ENCODE results near the gene ADD3. TPM values are rescaled to one million over a fixed set of nuclear protein-coding genes. Genes with fewer than 3 reads are reported as not detected.
A peak's percentile ranks its signal among the peaks of the same experiment; 100 is the strongest.

The ADD3 gene
- total RNA-seq, 3 donors from 2014 or later: 14.5 to 18.8 (median 16.6) TPM

DNA sequence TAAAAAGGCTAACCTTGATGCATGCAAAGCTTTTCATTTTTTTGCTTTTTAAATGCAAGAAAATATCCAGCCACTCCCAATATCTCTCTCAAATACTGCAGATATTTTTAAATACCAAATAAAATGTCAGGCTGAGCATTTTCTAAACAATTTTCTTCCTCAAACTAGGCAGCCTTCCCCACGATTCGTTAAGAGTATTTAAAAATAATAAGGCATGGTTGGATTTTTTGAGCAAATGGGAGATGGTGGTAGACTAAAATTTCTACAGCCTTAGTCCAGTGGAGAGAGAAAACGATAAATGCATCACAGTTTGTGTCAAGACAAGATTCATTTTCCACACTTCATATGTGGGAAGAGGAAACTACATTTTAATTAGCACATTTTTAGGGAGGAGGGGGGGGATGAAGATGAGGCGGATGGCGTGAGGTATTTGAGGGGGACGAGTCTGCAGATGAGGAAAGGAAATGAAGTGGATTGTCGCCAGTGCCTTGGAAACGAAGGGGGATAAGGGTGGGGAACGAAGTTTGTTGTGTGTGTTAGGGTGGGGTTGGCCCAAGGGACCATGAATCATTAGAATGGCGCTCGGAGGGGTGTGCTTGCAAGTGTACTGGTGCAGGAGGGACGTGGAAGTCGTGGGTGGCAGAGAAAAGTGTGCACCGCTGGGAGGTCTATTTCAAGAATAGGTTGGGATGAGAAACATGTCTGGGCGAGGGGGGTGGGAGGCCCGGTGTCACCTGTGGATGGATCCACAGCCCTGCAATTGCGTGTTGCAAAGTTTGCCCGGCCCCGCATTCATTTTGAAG is 1.2 kb upstream of the ADD3 start:
- no peak overlapping the region for H3K4me3 Mint-ChIP-seq
- H3K4me1 Mint-ChIP-seq (ENCODE audit: low read depth): peaks cover 37% of the 10 kb centered on the region
- no peaks in the 10 kb centered on the region for H3K9me3 Mint-ChIP-seq
- DNase-seq (peak; percentile 26), ATAC-seq (no peak)
- no peaks in the 10 kb centered on the region for H3K27me3 Mint-ChIP-seq (ENCODE audit: low read depth)
- no peaks in the 10 kb centered on the region for H3K36me3 Mint-ChIP-seq (ENCODE audit: insufficient read depth)

- no peaks in the 10 kb centered on the region for H3K27me3 Mint-ChIP-seq (ENCODE audit: low read depth)
- no peak overlapping the region for H3K4me3 Mint-ChIP-seq
- peak; percentile 60 for DNase-seq
- no peaks in the 10 kb centered on the region for H3K9me3 Mint-ChIP-seq
- H3K4me1 Mint-ChIP-seq (ENCODE audit: low read depth): peaks cover 44% of the 10 kb centered on the region
- H3K36me3 Mint-ChIP-seq (ENCODE audit: insufficient read depth): no peaks in the 10 kb centered on the region
- peak; percentile 18 to 20 for ATAC-seq
Measured at GRCh38 chr10:110007161-110007700, 553 bp upstream of the ADD3 start.

DNA sequence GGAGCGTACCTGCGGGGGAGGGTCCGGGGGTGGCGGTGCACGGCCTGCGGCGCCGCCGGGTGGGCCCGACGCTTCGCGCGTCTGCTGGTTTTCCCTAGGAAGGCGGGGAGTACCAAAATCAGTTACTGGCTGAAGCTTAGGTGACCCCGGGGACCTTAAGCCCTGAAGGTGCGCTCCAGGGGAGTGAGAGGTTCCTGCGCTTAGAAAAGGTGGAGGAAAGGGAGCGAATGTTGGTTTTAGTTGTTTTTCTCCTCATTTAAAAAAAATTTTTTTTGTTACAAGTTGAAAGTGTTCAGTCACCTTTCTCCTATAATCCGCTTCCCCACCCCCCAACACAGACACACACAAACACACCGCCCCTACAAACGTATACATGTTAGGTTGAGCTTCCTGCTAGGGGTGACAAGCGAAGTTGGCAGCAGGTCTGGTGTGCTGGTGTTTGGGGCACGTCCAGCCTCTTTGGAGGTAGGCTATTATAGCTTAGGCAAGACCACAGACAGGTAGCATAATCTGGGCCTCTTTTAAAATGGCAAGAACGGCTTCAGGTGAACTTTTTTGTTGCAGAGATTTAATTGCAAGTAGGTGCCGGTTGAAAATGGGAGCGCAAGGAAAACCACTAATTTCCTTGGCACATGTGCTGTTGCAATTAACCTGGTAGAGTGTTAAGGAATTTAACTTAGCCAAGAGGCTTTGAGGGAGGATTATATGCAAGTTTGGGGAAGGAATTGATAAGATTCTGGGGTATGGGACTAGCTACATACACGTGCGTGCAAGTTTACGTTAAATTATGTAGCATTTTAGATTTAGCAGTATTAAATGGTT is 945 bp downstream of the ADD3 start:
- H3K36me3 Mint-ChIP-seq (ENCODE audit: insufficient read depth): no peaks in the 10 kb centered on the region
- H3K4me1 Mint-ChIP-seq (ENCODE audit: low read depth): peaks cover 51% of the 10 kb centered on the region
- DNase-seq: peak; percentile 28
- no peaks in the 10 kb centered on the region for H3K9me3 Mint-ChIP-seq
- H3K27me3 Mint-ChIP-seq (ENCODE audit: low read depth): no peaks in the 10 kb centered on the region
- no peak overlapping the region for H3K4me3 Mint-ChIP-seq
- peak in 1 of 2 donors; percentile 8 for ATAC-seq

DNA sequence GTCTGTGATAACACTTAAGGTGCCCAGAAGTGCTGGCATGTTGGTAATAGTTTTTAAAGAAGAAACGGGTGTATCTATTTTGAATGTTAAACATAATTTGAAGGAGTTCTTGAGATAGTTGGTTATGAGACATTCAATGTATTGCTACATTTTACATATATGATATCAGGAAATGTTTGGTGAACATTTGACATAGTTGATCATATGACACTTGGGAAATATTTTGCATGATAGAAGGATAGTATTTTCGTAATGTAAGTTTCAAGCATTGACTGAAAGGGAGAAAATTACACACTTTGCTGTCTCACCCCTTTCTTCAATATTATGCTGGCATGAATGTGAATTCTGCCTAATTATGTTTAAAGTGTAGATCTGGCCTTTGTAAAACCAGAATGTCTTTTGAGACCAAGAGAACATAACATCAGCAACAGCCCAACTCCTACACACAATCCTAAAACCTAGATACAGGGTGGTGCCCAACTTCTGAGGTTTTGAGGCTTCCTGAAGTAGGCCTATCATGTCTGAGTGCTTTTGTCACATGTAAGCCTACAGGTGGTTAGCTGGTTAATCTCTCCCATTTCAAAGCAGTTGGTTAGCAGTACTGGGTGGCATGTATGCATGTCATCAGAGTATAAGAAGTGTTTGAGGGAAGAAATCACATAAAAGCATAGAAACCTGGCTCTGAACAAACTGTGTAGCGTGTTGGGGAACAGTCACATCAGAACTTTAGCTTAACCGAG is 2.1 kb downstream of the ADD3 start:
- Mint-ChIP-seq H3K4me1 (ENCODE audit: low read depth) (peaks cover 59% of the 10 kb centered on the region), H3K4me3 (no peak overlapping the region), H3K9me3 (no peaks in the 10 kb centered on the region), H3K27me3 (ENCODE audit: low read depth) (no peaks in the 10 kb centered on the region), H3K36me3 (ENCODE audit: insufficient read depth) (no peaks in the 10 kb centered on the region)
- peak; percentile 65 to 70 for ATAC-seq
- peak; percentile 32 for DNase-seq

GRCh38 chr10:110010486-110011378 is 2.9 kb downstream of the ADD3 start:
- no peak for ATAC-seq
- no peak overlapping the region for H3K4me3 Mint-ChIP-seq
- H3K9me3 Mint-ChIP-seq: no peaks in the 10 kb centered on the region
- DNase-seq: no peak
- H3K4me1 Mint-ChIP-seq (ENCODE audit: low read depth): peaks cover 65% of the 10 kb centered on the region
- no peaks in the 10 kb centered on the region for H3K36me3 Mint-ChIP-seq (ENCODE audit: insufficient read depth)
- H3K27me3 Mint-ChIP-seq (ENCODE audit: low read depth): no peaks in the 10 kb centered on the region

- no peaks in the 10 kb centered on the region for H3K36me3 Mint-ChIP-seq (ENCODE audit: insufficient read depth)
- H3K4me3 Mint-ChIP-seq: no peak overlapping the region
- ATAC-seq (no peak), DNase-seq (no peak)
- no peaks in the 10 kb centered on the region for H3K9me3 Mint-ChIP-seq
- peaks cover 74% of the 10 kb centered on the region for H3K4me1 Mint-ChIP-seq (ENCODE audit: low read depth)
- no peaks in the 10 kb centered on the region for H3K27me3 Mint-ChIP-seq (ENCODE audit: low read depth)
Measured at GRCh38 chr10:110011681-110012080, 3.9 kb downstream of the ADD3 start.

- H3K36me3 Mint-ChIP-seq (ENCODE audit: insufficient read depth): no peaks in the 10 kb centered on the region
- no peak overlapping the region for H3K4me3 Mint-ChIP-seq
- no peaks in the 10 kb centered on the region for H3K9me3 Mint-ChIP-seq
- peak; percentile 17 for DNase-seq
- no peaks in the 10 kb centered on the region for H3K27me3 Mint-ChIP-seq (ENCODE audit: low read depth)
- peaks cover 86% of the 10 kb centered on the region for H3K4me1 Mint-ChIP-seq (ENCODE audit: low read depth)
- ATAC-seq: peak; percentile 53
Measured at GRCh38 chr10:110013630-110014293, 6.0 kb downstream of the ADD3 start.

GRCh38 chr10:110016039-110016438 is 8.3 kb downstream of the ADD3 start:
- DNase-seq (no peak), ATAC-seq (no peak)
- Mint-ChIP-seq H3K36me3 (ENCODE audit: insufficient read depth) (peaks cover 4% of the 10 kb centered on the region), H3K4me1 (ENCODE audit: low read depth) (peaks cover 78% of the 10 kb centered on the region), H3K9me3 (no peaks in the 10 kb centered on the region), H3K27me3 (ENCODE audit: low read depth) (no peaks in the 10 kb centered on the region), H3K4me3 (no peak overlapping the region)

DNA sequence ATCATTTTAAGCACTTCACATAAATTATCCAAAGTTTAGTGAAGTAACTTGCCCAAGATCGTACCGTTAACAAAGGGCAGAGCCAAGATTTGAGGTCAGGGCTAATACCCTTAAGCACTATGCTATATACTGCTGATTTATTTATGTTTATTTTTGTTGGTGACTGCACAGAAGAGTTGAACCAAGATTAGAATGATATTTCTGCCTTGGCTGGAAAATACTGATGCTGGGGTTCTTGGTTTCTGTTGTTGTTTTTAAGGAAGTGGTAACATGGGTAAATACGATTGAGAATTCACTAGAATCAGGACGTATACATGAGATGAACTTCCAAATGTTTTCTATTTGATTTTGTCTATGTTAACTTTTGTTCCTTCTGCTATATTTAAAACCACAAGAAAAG is 9.3 kb downstream of the ADD3 start:
- H3K27me3 Mint-ChIP-seq (ENCODE audit: low read depth): no peaks in the 10 kb centered on the region
- peaks cover 79% of the 10 kb centered on the region for H3K4me1 Mint-ChIP-seq (ENCODE audit: low read depth)

DNA sequence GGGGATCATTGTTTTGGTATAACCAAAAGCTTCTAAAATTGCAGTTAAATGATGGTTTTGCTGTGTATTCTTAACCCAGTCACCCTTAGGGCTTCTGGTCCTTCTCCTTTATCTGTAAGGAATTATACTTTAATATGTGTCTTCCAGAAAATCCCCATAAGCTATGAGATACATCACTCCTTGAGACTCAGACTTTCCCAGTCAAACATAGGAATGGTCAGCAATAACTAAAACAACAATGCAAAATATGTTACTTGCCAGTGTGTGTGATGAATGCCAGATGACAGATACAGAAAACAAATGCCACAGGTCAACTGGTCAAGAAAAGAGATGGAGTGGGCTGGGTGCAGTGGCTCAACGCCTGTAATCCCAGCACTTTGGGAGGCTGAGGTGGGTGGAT is 10.1 kb downstream of the ADD3 start:
- Mint-ChIP-seq H3K36me3 (ENCODE audit: insufficient read depth) (peaks cover 9% of the 10 kb centered on the region), H3K4me3 (no peak overlapping the region), H3K9me3 (no peaks in the 10 kb centered on the region), H3K4me1 (ENCODE audit: low read depth) (peaks cover 76% of the 10 kb centered on the region), H3K27me3 (ENCODE audit: low read depth) (no peaks in the 10 kb centered on the region)
- DNase-seq (no peak), ATAC-seq (no peak)

More for the DNA sequence above, 9.3 kb downstream of the ADD3 start:
- no peaks in the 10 kb centered on the region for H3K9me3 Mint-ChIP-seq
- DNase-seq (no peak), ATAC-seq (no peak)
- peaks cover 6% of the 10 kb centered on the region for H3K36me3 Mint-ChIP-seq (ENCODE audit: insufficient read depth)
- peak overlapping the region; percentile 42 for H3K4me3 Mint-ChIP-seq

- no peak for DNase-seq
- Mint-ChIP-seq H3K4me3 (no peak overlapping the region), H3K4me1 (ENCODE audit: low read depth) (peaks cover 70% of the 10 kb centered on the region), H3K9me3 (no peaks in the 10 kb centered on the region), H3K27me3 (ENCODE audit: low read depth) (no peaks in the 10 kb centered on the region), H3K36me3 (ENCODE audit: insufficient read depth) (peaks cover 10% of the 10 kb centered on the region)
- ATAC-seq: no peak
Measured at GRCh38 chr10:110020265-110020664, 12.5 kb downstream of the ADD3 start.

DNA sequence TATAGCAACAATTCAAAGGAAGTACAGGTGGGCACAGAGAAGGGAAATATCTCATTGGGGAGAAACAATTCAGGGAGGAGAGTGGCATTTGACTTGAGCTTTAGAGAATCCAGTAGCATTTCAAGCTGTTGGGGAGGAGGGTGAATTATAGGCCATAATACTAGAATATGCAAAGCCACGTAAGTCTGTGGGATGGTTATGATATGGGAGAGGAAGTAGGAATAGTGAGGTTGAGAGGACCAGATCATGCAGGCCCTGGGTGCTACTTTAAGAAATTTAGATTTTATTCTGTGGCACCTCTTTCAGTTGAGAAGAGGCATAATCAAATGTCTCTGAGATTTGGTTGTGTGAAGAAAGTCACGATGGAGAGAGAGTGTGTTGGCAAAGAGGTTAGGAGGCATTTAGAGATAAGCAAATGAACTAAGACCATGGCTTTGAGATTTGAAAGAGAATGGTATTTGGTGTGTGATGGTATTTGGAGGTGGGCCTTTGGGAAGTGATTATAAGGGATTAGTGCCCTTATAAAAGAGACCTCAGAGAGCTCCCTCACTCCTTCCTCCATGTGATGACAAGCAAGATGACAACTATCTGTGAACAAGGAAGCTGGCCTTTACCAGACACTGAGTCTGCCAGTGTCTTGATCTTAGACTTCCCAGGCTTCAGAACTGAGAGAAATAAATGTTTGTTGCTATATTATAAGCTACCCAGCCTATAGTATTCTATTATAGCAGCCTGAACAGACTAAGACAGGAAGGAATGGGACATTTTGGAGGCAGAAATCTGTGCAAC is 15.1 kb downstream of the ADD3 start:
- no peak overlapping the region for H3K4me3 Mint-ChIP-seq
- no peak for DNase-seq
- ATAC-seq: peak in 1 of 2 donors; percentile 32
- H3K4me1 Mint-ChIP-seq (ENCODE audit: low read depth): peaks cover 67% of the 10 kb centered on the region
- no peaks in the 10 kb centered on the region for H3K27me3 Mint-ChIP-seq (ENCODE audit: low read depth)
- H3K9me3 Mint-ChIP-seq: no peaks in the 10 kb centered on the region
- peaks cover 10% of the 10 kb centered on the region for H3K36me3 Mint-ChIP-seq (ENCODE audit: insufficient read depth)

All from activated T-cell treated with anti-CD3 and anti-CD28 coated beads, Interleukin-2, amount 50 U/mL, for 4 hours (primary cell).